Gastroesophageal sphincter (tissue), 3 donors: ENCODE measurements around the gene LIMCH1.

ENCODE experiments used
- EP300 ChIP-seq: sonication (generic); formaldehyde crosslinking; IDR thresholded peaks from one replicate; pipeline ENCODE4 v1.6.1; 2017; ENCODE audit warnings: antibody characterized with exemption, mild to moderate bottlenecking
- POLR2A ChIP-seq, 2 donors: fragments of 450-650 bp; IDR thresholded peaks; one replicate each; pipeline ENCODE4 v1.6.1; 2017; ENCODE audit warnings: antibody characterized with exemption in 2 of 2, mild to moderate bottlenecking in 2 of 2, moderate library complexity in 1 of 2
- POLR2AphosphoS5 ChIP-seq: sonication (generic); formaldehyde crosslinking; IDR thresholded peaks from one replicate; pipeline ENCODE4 v1.6.1; 2017; ENCODE audit warnings: antibody characterized with exemption
- TF ChIP-seq, protein P1 (sequence below), 4 experiments: fragments of 200-600 bp in 2 of 4; fragments of 450-650 bp in 2 of 4; sonication (generic) in 1 of 4; IDR thresholded peaks; one replicate each; pipeline ENCODE4 v1.5.1; 2017 to 2019; ENCODE audit warnings: antibody characterized with exemption in 4 of 4, mild to moderate bottlenecking in 2 of 4, moderate library complexity in 2 of 4

DNA sequence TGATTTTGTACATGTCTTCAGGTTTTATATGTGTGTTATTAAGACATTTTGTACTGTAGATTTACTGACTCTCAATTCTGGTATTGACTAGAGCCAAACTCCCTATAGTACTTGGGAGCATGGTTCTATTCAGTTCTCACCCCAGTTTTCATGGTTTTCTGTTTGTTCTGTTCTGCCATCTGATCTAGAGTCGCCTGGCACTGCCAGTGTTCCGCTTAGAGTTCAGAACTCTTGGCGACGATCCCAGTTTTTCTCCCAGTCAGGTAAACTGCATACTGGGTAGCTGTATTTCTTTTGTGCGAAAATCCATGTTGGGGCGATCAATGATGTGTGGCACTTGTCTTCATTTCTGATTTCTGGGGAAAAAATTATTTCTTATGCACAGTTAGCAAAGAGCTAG, 132.6 kb downstream of the LIMCH1 start:
- TF ChIP-seq, protein P1, sequence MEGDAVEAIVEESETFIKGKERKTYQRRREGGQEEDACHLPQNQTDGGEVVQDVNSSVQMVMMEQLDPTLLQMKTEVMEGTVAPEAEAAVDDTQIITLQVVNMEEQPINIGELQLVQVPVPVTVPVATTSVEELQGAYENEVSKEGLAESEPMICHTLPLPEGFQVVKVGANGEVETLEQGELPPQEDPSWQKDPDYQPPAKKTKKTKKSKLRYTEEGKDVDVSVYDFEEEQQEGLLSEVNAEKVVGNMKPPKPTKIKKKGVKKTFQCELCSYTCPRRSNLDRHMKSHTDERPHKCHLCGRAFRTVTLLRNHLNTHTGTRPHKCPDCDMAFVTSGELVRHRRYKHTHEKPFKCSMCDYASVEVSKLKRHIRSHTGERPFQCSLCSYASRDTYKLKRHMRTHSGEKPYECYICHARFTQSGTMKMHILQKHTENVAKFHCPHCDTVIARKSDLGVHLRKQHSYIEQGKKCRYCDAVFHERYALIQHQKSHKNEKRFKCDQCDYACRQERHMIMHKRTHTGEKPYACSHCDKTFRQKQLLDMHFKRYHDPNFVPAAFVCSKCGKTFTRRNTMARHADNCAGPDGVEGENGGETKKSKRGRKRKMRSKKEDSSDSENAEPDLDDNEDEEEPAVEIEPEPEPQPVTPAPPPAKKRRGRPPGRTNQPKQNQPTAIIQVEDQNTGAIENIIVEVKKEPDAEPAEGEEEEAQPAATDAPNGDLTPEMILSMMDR (IDR thresholded peaks at IDR 0.05) = no peak
- TF ChIP-seq POLR2A (IDR thresholded peaks at IDR 0.05) (no peak), EP300 (no peak), POLR2AphosphoS5 (no peak)
